ENCODE data around the gene PRG2. TPM values are rescaled to one million over a fixed set of nuclear protein-coding genes. Genes with fewer than 3 reads are reported as not detected.

Gene PRG2
- total and polyA plus RNA-seq, 10 donors, result 1.4 to 10.5 (median 3.7) TPM; not detected in 1

DNA sequence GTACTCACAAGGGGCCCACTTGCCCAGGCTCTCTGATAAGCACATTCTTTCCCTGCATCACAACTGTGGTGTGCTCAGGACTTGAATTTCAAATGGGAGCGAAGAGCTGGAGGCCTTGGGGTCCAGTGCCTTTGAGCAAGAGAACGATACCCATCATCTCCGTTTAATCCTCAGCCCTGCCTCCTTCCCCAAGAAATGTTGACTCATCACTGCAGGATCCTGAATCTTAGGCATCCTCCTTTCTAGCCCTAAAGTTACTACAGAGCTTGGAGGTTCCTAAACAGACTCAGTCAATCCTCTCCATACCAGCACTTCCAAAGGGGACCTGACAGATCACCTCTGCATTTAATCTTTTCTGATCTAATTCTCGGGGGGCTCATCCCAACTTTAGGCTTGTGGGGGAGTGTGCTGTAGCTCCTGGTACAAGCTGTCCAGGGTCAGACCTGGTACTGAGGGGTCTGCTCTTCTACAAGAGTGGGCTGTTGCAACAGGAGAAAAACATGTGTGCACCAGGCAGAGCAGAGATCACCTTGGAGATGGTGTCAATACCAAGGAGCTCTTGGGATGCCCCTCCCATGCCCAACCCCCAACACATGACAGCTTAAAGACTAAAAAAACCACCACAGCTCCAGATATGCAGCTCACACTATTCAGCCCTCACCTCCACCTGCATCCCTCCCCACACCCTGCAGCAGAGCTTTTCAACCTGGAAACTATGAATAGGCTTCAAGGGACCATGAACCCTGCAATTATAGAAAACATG is 3.9 kb upstream of the PRG2 start:
- Histone ChIP-seq H3K27me3 (replicated peaks in 1 of 7) (no peaks in the 10 kb centered on the region), H3K9me3 (no peaks in the 10 kb centered on the region), H3K27ac (no peak overlapping the region), H3K4me3 (no peak overlapping the region), H3K4me1 (no peaks in the 10 kb centered on the region), H3K36me3 (no peaks in the 10 kb centered on the region)
- 87 to 92% (median 89%) methylated on average over 4 of the region's 4 CpGs for WGBS, 5 donors
- no peak for TF ChIP-seq POLR2AphosphoS5 (IDR thresholded peaks at IDR 0.05)
- TF ChIP-seq, protein P1, sequence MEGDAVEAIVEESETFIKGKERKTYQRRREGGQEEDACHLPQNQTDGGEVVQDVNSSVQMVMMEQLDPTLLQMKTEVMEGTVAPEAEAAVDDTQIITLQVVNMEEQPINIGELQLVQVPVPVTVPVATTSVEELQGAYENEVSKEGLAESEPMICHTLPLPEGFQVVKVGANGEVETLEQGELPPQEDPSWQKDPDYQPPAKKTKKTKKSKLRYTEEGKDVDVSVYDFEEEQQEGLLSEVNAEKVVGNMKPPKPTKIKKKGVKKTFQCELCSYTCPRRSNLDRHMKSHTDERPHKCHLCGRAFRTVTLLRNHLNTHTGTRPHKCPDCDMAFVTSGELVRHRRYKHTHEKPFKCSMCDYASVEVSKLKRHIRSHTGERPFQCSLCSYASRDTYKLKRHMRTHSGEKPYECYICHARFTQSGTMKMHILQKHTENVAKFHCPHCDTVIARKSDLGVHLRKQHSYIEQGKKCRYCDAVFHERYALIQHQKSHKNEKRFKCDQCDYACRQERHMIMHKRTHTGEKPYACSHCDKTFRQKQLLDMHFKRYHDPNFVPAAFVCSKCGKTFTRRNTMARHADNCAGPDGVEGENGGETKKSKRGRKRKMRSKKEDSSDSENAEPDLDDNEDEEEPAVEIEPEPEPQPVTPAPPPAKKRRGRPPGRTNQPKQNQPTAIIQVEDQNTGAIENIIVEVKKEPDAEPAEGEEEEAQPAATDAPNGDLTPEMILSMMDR (IDR thresholded peaks at IDR 0.05 in 8 of 11, conservative IDR thresholded peaks at IDR 0.05 in 3 of 11), result no peak
- no peak for TF ChIP-seq POLR2A (IDR thresholded peaks at IDR 0.05)
- DNase-seq, result no peak
- intact Hi-C loops (cut with DNase I; ENCODE audit: low total_unique reads), result no loop called here

GRCh38 chr11:57392763-57393105 is 2.3 kb upstream of the PRG2 start:
- 90 to 94% (median 92%) methylated on average over 4 of the region's 4 CpGs for WGBS, 5 donors
- Histone ChIP-seq H3K9me3 (no peaks in the 10 kb centered on the region), H3K27me3 (replicated peaks in 1 of 7) (no peaks in the 10 kb centered on the region), H3K36me3 (no peaks in the 10 kb centered on the region), H3K4me1 (no peaks in the 10 kb centered on the region), H3K27ac (no peak overlapping the region), H3K4me3 (no peak overlapping the region)
- TF ChIP-seq POLR2AphosphoS5 (IDR thresholded peaks at IDR 0.05), result no peak
- TF ChIP-seq, protein P1 (IDR thresholded peaks at IDR 0.05 in 8 of 11, conservative IDR thresholded peaks at IDR 0.05 in 3 of 11), result no peak
- no peak for TF ChIP-seq POLR2A (IDR thresholded peaks at IDR 0.05)
- no peak for DNase-seq
- intact Hi-C loops (cut with DNase I; ENCODE audit: low total_unique reads), result no loop called here

DNA sequence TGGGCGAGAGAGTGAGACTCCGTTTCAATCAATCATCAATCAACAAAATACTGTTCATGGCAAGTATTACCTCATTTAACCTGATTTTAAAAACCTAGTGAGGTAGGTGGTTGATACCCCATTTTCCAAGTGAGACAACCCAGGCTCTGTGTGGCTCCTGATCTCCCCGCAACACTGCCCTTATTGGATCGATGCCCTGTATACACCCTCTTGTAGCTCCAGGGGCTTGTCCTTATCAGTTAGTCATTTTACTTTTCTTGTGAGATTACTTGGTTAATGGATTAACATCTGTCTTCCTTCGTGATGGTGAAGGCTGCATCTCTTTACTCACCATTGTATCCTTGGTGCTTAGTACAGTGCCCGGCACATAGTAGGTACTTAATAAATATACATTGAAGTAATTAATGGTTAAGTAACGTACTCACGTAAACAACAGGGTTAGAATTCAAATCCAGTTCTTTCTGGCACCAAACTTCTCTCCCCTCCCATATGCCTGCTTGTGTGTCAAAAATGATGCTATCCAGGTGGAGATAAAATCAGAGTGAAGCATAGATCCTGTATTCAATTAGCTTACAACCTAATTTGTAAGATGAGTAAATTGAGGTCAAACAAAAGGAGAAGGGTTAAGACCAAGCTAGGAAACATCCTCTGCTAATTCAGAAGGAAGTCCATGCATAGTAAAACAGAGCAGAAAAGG is 1.8 kb upstream of the PRG2 start:
- no peaks in the 10 kb centered on the region for H3K27me3 ChIP-seq (replicated peaks in 1 of 7)
- intact Hi-C loops (cut with DNase I; ENCODE audit: low total_unique reads), result no loop called here
- no peak overlapping the region for H3K27ac ChIP-seq
- no peak overlapping the region for H3K4me3 ChIP-seq
- H3K4me1 ChIP-seq, result no peaks in the 10 kb centered on the region
- H3K9me3 ChIP-seq, result no peaks in the 10 kb centered on the region
- WGBS, 5 donors, result 82 to 94% (median 87%) methylated on average over 8 of the region's 8 CpGs
- H3K36me3 ChIP-seq, result no peaks in the 10 kb centered on the region
- no peak for DNase-seq
- TF ChIP-seq POLR2A (IDR thresholded peaks at IDR 0.05), result no peak
- TF ChIP-seq POLR2AphosphoS5 (IDR thresholded peaks at IDR 0.05), result no peak
- TF ChIP-seq, protein P1 (IDR thresholded peaks at IDR 0.05 in 8 of 11, conservative IDR thresholded peaks at IDR 0.05 in 3 of 11), result no peak

DNA sequence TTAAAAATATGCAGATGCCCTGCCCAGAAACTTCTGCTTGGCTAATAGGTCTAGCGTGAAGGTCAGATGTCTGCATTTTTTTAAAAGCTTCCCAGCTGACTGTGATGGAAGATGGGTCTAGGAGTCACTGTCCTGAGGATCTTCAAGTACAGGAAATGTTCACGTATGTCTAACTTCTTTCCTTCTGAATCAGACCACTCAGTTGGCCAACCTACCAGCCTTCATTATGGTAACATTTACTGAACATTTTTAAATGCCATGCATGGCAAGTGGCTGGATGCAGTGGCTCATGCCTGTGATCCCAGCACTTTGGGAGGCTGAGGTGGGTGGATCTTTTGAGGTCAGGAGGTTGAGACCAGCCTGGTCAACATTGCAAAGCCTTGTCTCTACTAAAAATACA is 1.1 kb upstream of the PRG2 start:
- DNase-seq, result no peak
- TF ChIP-seq POLR2A (IDR thresholded peaks at IDR 0.05), result no peak
- TF ChIP-seq, protein P1 (IDR thresholded peaks at IDR 0.05 in 8 of 11, conservative IDR thresholded peaks at IDR 0.05 in 3 of 11), result no peak
- WGBS, 5 donors, result 31 to 80% (median 62%) methylated on average over 2 of the region's 2 CpGs
- H3K4me3 ChIP-seq, result no peak overlapping the region
- H3K36me3 ChIP-seq, result no peaks in the 10 kb centered on the region
- H3K9me3 ChIP-seq, result no peaks in the 10 kb centered on the region
- intact Hi-C loops (cut with DNase I; ENCODE audit: low total_unique reads), result no loop called here
- H3K27me3 ChIP-seq (replicated peaks in 1 of 7), result no peaks in the 10 kb centered on the region
- no peak overlapping the region for H3K27ac ChIP-seq
- no peaks in the 10 kb centered on the region for H3K4me1 ChIP-seq

Data from spleen (tissue), 11 donors.